Measurements from ENCODE around the gene POR.

Gene POR

DNA sequence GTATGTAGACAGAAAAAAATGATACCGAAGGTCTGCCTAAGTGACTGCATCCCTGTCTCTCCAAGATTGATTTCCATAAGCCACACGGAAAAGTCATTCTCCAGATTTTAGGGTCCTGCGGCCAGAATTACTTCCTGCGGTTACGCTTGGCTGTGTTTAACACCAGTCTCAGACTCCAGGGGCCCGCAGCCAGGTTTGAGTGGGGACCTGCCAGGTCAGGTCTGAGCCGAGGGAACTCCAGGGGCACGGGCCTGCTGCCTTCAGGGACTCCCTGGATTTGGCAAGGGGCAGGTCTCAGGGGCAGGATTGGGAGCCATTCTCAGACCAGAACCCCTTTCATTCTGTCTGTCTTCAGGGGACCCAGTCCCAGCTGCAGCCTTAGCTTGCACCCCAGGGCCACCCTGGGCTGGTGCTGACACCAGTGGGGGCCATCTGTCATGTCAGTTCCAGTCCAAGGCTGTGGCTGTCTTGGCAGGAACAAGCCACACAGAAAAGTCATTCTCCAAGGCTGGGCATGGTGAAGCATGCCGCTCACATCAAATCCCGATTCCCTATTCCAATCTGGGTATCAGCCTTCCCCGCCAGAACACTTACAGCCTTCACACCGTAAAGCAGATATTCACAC lies 40.5 kb downstream of the POR start:
- DNase-seq, result no peak

GRCh38 chr7:75957021-75957736 lies 42.2 kb downstream of the POR start:
- no peak for DNase-seq

DNA sequence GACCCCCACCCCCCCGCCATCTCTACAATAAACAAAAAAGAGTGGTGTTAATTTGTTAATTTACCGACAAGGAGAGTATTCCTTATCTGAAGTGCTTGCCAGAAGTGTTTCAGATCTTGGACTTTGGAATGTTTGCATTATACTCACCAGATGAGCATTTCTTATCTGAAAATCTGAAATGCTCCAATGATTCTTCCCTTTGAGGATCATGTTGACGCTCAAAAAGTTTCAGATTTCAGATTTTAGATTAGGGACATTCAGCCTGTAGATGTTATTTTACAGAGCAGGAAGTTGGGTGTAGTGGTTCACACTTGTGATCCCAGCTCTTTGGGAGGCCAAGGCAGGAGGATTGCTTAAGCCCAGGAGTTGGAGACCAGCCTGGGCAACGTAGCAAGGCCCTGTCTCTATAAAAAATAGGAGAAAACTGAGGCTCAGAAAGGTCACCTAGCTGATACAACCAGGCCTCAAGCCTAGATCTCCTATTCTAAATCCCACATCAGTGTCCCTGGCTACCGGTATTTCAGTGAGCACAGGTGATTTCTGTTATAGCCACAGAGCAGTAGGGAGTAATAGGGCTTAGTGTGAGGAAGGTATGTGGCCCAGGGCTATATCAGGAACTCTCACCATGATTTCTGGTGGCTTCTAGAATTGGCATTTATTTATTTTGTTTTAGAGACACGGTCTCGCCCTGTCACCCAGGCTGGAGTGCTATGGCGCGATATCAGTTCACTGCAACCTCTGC lies 44.0 kb downstream of the POR start:
- DNase-seq, result no peak

DNA sequence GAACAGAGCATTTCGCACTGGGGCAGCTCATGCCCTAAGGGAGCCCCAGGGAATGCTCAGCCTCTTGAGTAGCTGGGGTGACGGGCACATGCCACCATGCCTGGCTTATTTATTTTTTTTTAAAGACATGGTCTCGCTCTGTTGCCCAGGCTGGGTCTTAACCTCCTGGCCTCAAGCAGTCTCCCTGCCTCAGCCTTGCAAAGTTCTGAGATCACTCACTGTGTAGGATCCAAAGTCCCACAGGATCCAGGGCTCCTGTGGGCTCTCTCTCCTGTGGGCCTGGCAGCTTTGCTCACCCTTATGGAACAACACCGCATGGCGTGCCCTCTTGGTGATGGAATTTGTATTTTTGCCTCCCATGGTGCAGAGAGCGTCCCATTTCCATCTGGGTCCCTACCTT lies 45.4 kb downstream of the POR start:
- no peak for DNase-seq

DNA sequence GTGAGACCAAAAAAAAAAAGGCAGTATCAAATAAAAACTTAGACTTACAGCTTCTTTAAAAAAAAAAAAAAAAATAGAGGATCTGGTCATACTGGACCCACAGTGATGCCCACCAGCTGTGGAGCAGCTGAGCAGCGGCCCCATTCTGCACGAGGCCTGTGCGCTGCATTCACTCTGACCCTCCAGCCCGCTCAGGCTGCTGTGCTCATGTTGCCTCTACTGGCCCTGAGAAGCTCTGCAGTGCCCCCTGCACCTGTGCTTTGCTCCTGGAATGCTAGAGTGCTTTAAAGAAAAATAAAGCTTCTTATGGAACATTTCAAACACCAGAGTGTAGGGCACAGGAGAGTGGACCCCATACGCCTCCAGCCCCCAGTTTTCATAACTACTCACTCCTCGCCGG lies 46.3 kb downstream of the POR start:
- no peak for DNase-seq

- DNase-seq, result no peak
These were observed 47.8 kb downstream of the POR start for GRCh38 chr7:75962607-75963380.

DNA sequence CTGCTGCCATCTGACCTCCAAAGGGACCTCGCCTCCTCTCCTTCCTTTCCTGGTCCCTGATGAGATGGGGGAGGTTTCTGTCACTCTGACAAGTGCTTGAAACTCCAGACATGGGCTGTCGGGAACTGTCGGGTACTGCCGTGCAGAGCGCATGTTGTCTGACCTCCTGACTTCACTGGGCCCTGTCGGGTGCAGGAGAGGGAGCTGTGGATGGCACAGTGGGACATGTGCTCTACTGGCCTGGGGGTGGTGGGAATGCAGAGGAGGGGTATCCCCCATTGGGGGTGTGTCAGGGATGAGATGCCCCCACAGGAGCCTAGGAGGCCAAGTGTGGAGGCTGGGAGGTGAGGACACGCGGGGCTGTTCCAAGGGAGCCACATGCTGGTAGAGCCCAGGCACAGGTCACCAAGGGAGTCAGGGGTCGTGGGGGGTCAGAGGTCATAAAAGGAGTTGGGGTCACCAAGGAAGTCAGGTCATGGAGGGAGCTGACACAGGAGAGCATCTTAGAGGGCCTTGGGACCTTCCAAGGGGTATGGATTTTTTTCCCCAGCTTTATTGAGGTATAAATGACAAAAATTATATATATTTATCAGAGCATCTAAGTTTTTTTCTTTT lies 48.5 kb downstream of the POR start:
- DNase-seq, result no peak

DNA sequence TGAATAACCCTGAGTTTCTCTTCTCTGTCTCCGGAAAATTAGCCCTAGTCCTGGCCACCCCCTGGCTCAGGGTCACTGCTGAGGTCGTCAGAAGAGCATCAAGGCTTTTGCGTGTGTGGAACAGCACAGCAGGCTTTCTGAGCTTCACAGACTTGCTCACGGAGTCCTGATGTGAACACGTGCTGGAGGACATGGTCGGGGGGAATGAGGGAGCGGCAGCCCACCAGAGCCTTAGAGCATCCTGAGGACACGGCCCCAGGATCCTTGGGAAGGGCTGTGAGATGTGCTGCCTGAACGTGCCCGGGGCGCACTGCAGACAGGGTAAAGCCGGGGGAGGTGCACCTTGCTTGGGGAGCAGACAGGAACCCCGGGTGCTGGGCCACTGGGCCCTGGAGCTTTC lies 50.7 kb downstream of the POR start:
- no peak for DNase-seq

DNA sequence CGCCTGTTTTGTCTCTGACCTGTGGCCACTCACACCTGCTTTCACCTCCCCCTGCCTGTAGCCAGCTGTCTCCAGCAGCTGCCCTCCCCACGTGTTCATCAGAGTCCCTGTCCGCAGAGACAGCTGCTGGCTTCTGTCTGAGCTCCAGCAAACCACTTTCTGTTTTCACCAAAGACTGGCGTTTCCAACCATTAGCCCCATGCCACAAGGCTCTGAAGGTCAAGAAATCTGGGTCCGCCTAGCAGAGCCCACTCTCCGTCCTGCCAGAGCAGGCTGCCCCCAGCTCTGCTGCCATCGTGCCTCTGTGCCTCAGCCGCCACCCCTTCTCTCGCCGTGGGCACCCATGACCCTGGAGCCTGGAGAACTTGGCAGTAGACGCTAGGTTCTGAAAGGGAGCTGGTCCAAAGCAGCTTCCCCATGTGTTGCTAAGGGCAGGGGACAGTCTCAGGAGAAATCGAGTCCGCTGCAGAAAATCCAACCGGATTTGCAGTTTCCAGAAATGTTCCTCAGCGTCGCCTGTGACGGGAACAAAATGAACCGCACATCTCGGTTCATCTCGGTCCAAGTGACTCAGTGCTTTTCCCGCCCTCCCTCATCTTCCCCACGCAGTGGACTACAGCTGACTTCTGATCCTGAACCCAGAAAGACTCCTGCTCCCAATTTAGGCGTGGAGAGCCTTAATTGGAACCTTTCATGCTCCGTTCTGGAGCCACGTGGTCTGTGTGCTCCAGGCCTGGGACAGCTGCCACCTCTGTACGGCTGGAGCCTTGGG lies 51.4 kb downstream of the POR start:
- no peak for DNase-seq

GRCh38 chr7:75967055-75967454 lies 52.1 kb downstream of the POR start:
- no peak for DNase-seq

- no peak for DNase-seq
These were observed 52.6 kb downstream of the POR start for GRCh38 chr7:75967487-75967997.

- DNase-seq, result no peak
These were observed 53.1 kb downstream of the POR start for GRCh38 chr7:75968012-75968411.

GRCh38 chr7:75968561-75969001 lies 53.6 kb downstream of the POR start:
- no peak for DNase-seq

GRCh38 chr7:75969182-75969581 lies 54.2 kb downstream of the POR start:
- no peak for DNase-seq

- DNase-seq, result no peak
These were observed 54.9 kb downstream of the POR start for GRCh38 chr7:75969704-75970498.

GRCh38 chr7:75971309-75971960 lies 56.5 kb downstream of the POR start:
- no peak for DNase-seq

DNA sequence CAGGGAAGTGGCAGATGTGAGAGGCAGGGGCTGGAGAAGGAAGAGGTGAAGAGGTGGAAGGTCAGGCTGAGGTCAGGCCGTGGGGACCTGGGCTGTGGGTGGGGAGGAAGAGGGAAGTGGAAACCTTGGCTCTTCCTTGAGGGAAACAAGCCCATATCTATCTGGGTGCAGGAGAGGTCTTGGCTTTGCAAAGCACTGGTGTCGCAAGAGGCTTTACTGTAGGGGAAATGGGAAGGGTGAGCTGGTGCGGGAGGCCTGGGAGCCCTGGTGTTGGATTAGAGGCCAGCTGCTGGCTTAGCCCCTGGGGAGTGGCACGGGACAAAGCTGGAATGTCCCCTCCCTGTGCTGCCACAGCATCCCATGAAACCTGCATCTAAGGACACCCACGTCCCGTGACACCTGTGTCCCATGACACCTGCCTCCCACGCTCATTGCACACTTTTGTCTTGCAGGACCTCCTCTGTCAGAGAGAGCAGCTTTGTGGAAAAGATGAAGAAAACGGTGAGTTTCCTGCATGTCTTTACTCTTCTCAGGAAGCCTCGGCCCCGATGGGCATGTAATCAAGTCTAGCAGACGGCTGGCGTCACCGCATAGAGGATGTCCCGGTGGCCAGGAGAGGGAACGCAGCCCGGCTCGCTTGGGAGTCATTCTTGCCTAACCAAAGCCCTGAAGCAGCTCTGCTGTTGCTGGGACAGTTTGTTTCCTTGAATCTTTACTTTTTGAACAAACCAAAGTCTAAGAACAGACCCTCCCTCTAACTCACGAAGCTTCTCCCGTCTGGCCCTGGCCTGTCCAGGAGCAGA lies 57.2 kb downstream of the POR start:
- DNase-seq, result no peak

GRCh38 chr7:75977743-75978142 lies 62.8 kb downstream of the POR start:
- DNase-seq, result no peak

DNA sequence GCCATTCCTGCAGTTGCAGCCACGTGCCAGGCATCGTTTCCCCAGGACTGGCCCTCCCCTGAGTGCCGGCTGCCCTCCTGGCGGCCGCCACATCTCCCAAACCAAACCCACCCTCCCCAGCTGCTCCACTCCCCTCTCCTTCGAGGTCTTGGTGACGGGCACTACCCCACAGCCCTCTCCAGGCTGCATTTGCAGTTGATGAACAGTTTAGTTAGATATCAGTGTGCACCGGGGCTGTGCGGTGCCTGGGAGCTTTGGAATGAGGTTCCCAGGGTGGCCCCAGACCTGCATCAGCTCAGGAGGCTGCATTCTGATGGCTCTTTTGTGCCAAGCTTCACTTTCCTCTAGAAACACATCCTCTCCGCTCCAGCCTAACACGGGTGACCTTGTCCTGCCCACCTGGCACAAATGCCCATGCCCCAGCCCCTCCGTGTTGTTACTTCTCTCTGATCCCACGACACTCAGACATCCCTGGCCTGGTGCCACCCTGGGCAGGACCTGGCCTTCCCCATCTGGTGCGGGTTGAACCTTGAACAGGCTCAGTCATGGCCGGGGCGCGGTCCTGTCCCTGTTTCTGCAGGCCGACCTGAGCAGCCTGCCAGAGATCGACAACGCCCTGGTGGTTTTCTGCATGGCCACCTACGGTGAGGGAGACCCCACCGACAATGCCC lies 64.9 kb downstream of the POR start:
- no peak for DNase-seq
